ENCODE measurements around the gene USP31.

GRCh38 chr16:23110257-23110899 is 38.9 kb downstream of the USP31 start:
- no peak for TF ChIP-seq GATA2 (IDR thresholded peaks at IDR 0.05; ENCODE audit: low read depth, low read length)
- TF ChIP-seq GATA3 (IDR thresholded peaks at IDR 0.05; ENCODE audit: low read depth, low read length): no peak

Data from SH-SY5Y (cell line).